A549 (cell line): Measurements from ENCODE around the gene PLA1A. TPM values are rescaled to one million over a fixed set of nuclear protein-coding genes. Genes with fewer than 3 reads are reported as not detected.

Experiments used
- ATAC-seq, 2 experiments: fragments of 200-7000 bp in 1 of 2; fragments of >200 bp in 1 of 2; cut with Nextera tagmentation in 1 of 2; cut with Tn5 transposase in 1 of 2; 3 replicates each; pipeline versions ENCODE4 v1.8.0 to v1.9.1; 2018 to 2020; ENCODE audit warnings: mild to moderate bottlenecking in 1 of 2, moderate library complexity in 1 of 2
- CTCF ChIA-PET: fragments of 300-600 bp; sonication (Branson Sonifier 250); formaldehyde crosslinking; extraction: SDS; loops from one replicate; lab custom pipeline; 2021; ENCODE audit warnings: antibody characterized with exemption, inconsistent platforms; lab: Yijun Ruan, JAX
- POLR2A ChIA-PET: fragments of 350-600 bp; formaldehyde crosslinking; extraction: SDS; loops from one replicate; lab custom pipeline; 2021; ENCODE audit warnings: antibody characterized with exemption, inconsistent platforms; lab: Yijun Ruan, JAX
- DNase-seq, 2 experiments: peaks; one replicate each; pipeline versions ENCODE4 v3.0.0 to v3.0.0-alpha.2; 2011 to 2016; ENCODE audit warnings: low read depth in 1 of 2, low spot score in 1 of 2
- FAIRE-seq: peaks from 2 replicates; lab custom pipeline; 2011; peaks lifted over from hg19 to GRCh38; lab: Jason Lieb, UNC
- H3K27ac ChIP-seq, 2 experiments: fragments of >200 bp; sonication (Bioruptor Twin); formaldehyde crosslinking; 3 replicates each; pipeline ENCODE4 v1.5.1; 2016 to 2017
- H3K4me1 ChIP-seq: fragments of >200 bp; sonication (Bioruptor Twin); formaldehyde crosslinking; 3 replicates; pipeline ENCODE4 v1.6.1; 2016
- H3K4me2 ChIP-seq: fragments of >200 bp; sonication (Bioruptor Twin); formaldehyde crosslinking; 3 replicates; pipeline ENCODE4 v1.6.1; 2016
- H3K4me3 ChIP-seq: fragments of >200 bp; sonication (Bioruptor Twin); formaldehyde crosslinking; 3 replicates; pipeline ENCODE4 v1.5.1; 2016
- H3K9me3 ChIP-seq: fragments of >200 bp; sonication (Bioruptor Twin); formaldehyde crosslinking; 3 replicates; pipeline ENCODE4 v1.6.1; 2016
- BCL3 ChIP-seq: fragments of >200 bp; sonication (Bioruptor Twin); formaldehyde crosslinking; IDR thresholded peaks from 3 replicates; pipeline ENCODE4 v1.6.1; 2016
- BHLHE40 ChIP-seq: IDR thresholded peaks from 2 replicates; pipeline ENCODE4 v1.6.1; 2012; ENCODE audit warnings: low read depth, low read length, inconsistent platforms
- CBX8 ChIP-seq: fragments of 200-600 bp; sonication (generic); IDR thresholded peaks from 2 replicates; pipeline ENCODE4 v1.6.1; 2016
- CHD4 ChIP-seq: fragments of 200-600 bp; sonication (generic); IDR thresholded peaks from 2 replicates; pipeline ENCODE4 v1.6.1; 2016; ENCODE audit warnings: antibody characterized with exemption, mild to moderate bottlenecking, borderline replicate concordance
- EHF ChIP-seq: fragments of 250-450 bp; sonication (Bioruptor Pico); IDR thresholded peaks from 2 replicates; pipeline ENCODE4 v1.5.0; 2020; ENCODE audit warnings: mild to moderate bottlenecking
- ELK1 ChIP-seq: fragments of 150-350 bp; IDR thresholded peaks from 2 replicates; pipeline ENCODE4 v1.6.1; 2014; ENCODE audit warnings: low read depth, mild to moderate bottlenecking, low read length
- FOXS1 ChIP-seq: fragments of 250-450 bp; sonication (Bioruptor Pico); IDR thresholded peaks from 2 replicates; pipeline ENCODE4 v1.5.0; 2020; ENCODE audit warnings: mild to moderate bottlenecking, moderate library complexity
- HDAC2 ChIP-seq: fragments of 200-600 bp; sonication (generic); IDR thresholded peaks from 2 replicates; pipeline ENCODE4 v1.6.1; 2016
- HOXB5 ChIP-seq: fragments of 250-450 bp; sonication (Bioruptor Pico); IDR thresholded peaks from 2 replicates; pipeline ENCODE4 v1.5.0; 2020; ENCODE audit warnings: mild to moderate bottlenecking, moderate library complexity
- JUN ChIP-seq, 2 experiments: fragments of >200 bp; sonication (Bioruptor Twin); formaldehyde crosslinking; IDR thresholded peaks; 2 replicates in 1 of 2; 3 replicates in 1 of 2; pipeline ENCODE4 v1.6.1; 2016 to 2017
- JUNB ChIP-seq: fragments of >200 bp; sonication (Bioruptor Twin); formaldehyde crosslinking; IDR thresholded peaks from 2 replicates; pipeline ENCODE4 v1.6.1; 2016
- KDM1A ChIP-seq: fragments of 200-600 bp; sonication (generic); IDR thresholded peaks from 2 replicates; pipeline ENCODE4 v1.6.1; 2016; ENCODE audit warnings: low read depth, mild to moderate bottlenecking
- PBX3 ChIP-seq: IDR thresholded peaks from 2 replicates; pipeline ENCODE4 v1.6.1; 2012
- PHF8 ChIP-seq: fragments of 200-600 bp; sonication (generic); IDR thresholded peaks from 2 replicates; pipeline ENCODE4 v1.6.1; 2016; ENCODE audit warnings: low read depth, mild to moderate bottlenecking, antibody characterized with exemption, moderate library complexity, borderline replicate concordance
- POLR2A ChIP-seq: IDR thresholded peaks from 2 replicates; pipeline ENCODE4 v1.6.1; 2012; ENCODE audit warnings: mild to moderate bottlenecking, low read length
- RAD21 ChIP-seq, 2 experiments: fragments of >200 bp in 1 of 2; sonication (Bioruptor Twin) in 1 of 2; formaldehyde crosslinking in 1 of 2; IDR thresholded peaks in 1 of 2; conservative IDR thresholded peaks in 1 of 2; 2 replicates in 1 of 2; 3 replicates in 1 of 2; pipeline ENCODE4 v1.6.1; 2012 to 2018; ENCODE audit warnings: inconsistent platforms in 1 of 2
- SMC3 ChIP-seq: fragments of >200 bp; sonication (Bioruptor Twin); formaldehyde crosslinking; IDR thresholded peaks from 3 replicates; pipeline ENCODE4 v1.6.1; 2018; ENCODE audit warnings: inconsistent platforms
- SREBF2 ChIP-seq: fragments of 450-650 bp; IDR thresholded peaks from 2 replicates; pipeline ENCODE4 v1.6.1; 2014; ENCODE audit warnings: mild to moderate bottlenecking, moderate library complexity
- TP53 ChIP-seq: fragments of 250-450 bp; sonication (Bioruptor Pico); IDR thresholded peaks from 2 replicates; pipeline ENCODE4 v1.5.0; 2021; ENCODE audit warnings: mild to moderate bottlenecking, moderate library complexity
- USF2 ChIP-seq: fragments of 450-650 bp; IDR thresholded peaks from 2 replicates; pipeline ENCODE4 v1.6.1; 2014; ENCODE audit warnings: antibody characterized with exemption
- ZC3H11A ChIP-seq: fragments of 450-650 bp; IDR thresholded peaks from 2 replicates; pipeline ENCODE4 v1.6.1; 2014; ENCODE audit warnings: antibody characterized with exemption, mild to moderate bottlenecking
- ZFP36 ChIP-seq: fragments of 450-650 bp; IDR thresholded peaks from 2 replicates; pipeline ENCODE4 v1.6.1; 2014; ENCODE audit warnings: borderline replicate concordance; ENCODE audit not compliant: partially characterized antibody
- WGBS: methylation state at CpG from one replicate; pipeline ENCODE4 v1.1.6; 2017; ENCODE audit errors: missing lambda C conversion rate; 5-methylcytosine and 5-hydroxymethylcytosine counted together
- polyA plus RNA-seq, 4 experiments: library from polyadenylated mRNA; depleted of rRNA in 3 of 4; stranded (reverse); fragments of >200 nt; fragmentation: RNase III in 1 of 4; extraction: RNeasy Plus Mini Kit Qiagen cat#74134 plus additional on column Dnase treatment in 1 of 4; gene quantifications; 2 replicates in 3 of 4; 3 replicates in 1 of 4; pipeline ENCODE4 v1.2.3, GENCODE V29; 2011 to 2017

PLA1A gene
- polyA plus RNA-seq, 2 of the 4 experiments (the other 2 are of a cell fraction), result 0.17 to 0.18 TPM

- TF ChIP-seq SREBF2 (no peak), HDAC2 (no peak), EHF (CRISPR knock-in tag) (no peak), RAD21 (conservative IDR thresholded peaks at IDR 0.05 in 1 of 2, IDR thresholded peaks at IDR 0.05 in 1 of 2) (no peak), JUNB (no peak), HOXB5 (CRISPR knock-in tag) (no peak)
These were observed 869 bp downstream of the PLA1A start (continued) for GRCh38 chr3:119598410-119599098.

GRCh38 chr3:119599558-119600174 is 2.0 kb downstream of the PLA1A start:
- Histone ChIP-seq H3K9me3 (no peaks in the 10 kb centered on the region), H3K4me3 (no peak overlapping the region), H3K27ac (no peak overlapping the region), H3K4me2 (no peak overlapping the region), H3K4me1 (peaks cover 8% of the 10 kb centered on the region; the same call in 2 of the 3 replicates)
- no peak for TF ChIP-seq USF2
- TF ChIP-seq BHLHE40, result no peak
- no peak for TF ChIP-seq PBX3
- TF ChIP-seq ZC3H11A, result no peak
- TF ChIP-seq JUN (IDR thresholded peaks at IDR 0.05), result no peak
- no peak for TF ChIP-seq POLR2A
- TF ChIP-seq SMC3, result no peak
- no peak for TF ChIP-seq CBX8
- TF ChIP-seq CHD4, result no peak
- no peak for TF ChIP-seq FOXS1 (CRISPR knock-in tag)
- no peak for TF ChIP-seq ELK1
- TF ChIP-seq BCL3, result no peak
- TF ChIP-seq PHF8, result no peak
- no peak for TF ChIP-seq KDM1A
- no peak for TF ChIP-seq ZFP36
- TF ChIP-seq TP53 (CRISPR knock-in tag), result no peak
- DNase-seq (no peak), ATAC-seq (no peak), FAIRE-seq (no peak)
- 85% methylated on average over 6 of the region's 6 CpGs for WGBS
- CTCF ChIA-PET, result interaction anchor here (0.6 to 2.1 kb wide), 5 partner anchors 13 to 1138 kb away, joined by 3 to 6 read pairs (median 4); no protein-coding TSS in a partner anchor
- POLR2A ChIA-PET, result interaction anchor here (1.6 kb wide), 1 partner anchor 136 kb away, joined by 3 read pairs; the partner anchor contains the start of gene TMEM39A
